ENCODE data around the gene RHOB. TPM values are rescaled to one million over a fixed set of nuclear protein-coding genes. Genes with fewer than 3 reads are reported as not detected.

The RHOB gene
- total RNA-seq, 1 donor from 2014 or later, result 3.5 TPM

DNA sequence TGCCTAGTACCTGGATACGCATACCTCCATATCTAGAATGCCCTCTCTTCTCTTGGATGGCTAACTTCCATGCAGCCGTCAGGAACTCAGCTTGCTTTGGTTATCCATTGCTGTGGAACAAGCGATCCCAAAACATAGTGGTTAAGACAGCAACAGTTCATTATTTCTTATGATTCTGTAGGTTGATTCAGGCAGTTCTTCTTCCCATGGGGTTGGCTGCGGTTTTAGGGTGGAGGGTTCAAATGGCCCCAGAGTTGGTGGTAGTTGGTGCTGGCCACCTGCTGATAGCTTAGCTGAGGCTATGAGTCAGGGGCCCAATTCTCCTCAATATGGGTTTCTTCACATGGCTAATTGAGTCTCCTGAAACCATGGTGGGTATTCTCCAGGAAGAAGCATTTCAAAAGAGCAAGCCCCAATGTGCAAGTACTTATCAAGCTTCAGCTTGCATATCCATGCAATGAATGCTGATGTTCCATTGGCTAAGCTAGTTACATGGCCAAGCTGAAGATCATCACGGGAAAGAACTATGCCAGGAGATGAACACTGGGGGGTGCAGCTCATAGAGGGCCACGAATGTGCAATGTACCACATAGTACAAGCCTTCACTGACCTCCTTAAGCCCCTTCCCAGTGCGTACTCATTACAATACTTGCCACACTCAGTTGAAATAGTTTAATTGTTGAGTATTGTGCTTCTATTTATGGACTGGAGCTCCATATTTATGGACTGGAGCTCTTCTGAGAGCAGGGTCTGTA is 10.0 kb upstream of the RHOB start:
- intact Hi-C loops (cut with micrococcal nuclease), result no loop called here

DNA sequence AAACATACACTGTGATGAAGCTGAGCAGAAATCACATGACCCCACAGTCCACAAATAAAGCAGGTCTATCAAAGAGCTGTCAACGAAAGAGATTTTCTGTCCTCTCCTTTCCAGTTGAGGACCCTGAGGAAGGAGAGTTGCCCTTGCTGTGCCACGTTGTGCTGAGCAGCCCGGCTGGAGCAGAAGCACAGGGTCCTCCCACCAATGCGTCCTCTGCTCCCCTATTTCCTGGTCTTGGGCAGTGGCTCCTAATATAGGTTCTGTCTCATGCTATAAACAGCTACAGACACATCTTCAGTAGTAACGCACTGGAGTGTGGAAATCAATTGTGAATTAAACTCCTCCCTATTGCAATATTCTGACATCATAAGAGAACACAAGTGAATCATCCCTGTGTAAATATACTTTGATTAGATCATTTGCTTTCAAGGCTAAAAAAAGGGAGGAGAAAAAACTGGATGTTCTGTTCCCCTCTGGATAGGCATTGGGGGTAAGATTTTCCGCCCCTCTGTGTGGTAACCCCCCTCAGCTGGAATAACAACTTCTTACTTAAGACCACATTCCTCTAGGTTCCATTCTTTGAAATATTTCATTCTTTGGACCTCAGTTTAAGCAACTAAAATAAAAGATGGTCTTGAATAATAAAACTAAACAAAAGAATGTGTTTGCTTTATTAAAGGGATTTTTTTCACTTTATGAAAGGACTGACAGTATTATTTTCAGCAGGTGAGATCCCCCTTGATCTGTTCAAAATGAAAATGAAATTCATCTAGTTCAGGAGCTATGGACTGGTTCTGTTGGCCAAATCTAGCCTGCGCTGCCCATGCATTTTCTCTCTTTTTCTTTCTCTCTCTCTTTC is 8.3 kb upstream of the RHOB start:
- intact Hi-C loops (cut with micrococcal nuclease), result no loop called here

DNA sequence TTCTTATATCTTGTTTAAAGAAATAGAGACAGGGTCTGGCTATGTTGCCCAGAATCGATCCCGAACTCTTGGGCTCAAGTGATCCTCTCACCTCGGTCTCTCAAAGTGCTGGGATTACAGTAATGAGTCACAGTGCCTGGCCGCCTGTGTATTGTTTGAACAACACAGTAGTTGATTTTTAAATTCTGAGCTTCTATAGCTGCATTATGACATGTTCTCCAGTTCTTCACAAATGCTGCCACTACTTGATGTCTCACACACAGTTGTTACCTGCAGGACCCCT is 7.7 kb upstream of the RHOB start:
- intact Hi-C loops (cut with micrococcal nuclease), result no loop called here

DNA sequence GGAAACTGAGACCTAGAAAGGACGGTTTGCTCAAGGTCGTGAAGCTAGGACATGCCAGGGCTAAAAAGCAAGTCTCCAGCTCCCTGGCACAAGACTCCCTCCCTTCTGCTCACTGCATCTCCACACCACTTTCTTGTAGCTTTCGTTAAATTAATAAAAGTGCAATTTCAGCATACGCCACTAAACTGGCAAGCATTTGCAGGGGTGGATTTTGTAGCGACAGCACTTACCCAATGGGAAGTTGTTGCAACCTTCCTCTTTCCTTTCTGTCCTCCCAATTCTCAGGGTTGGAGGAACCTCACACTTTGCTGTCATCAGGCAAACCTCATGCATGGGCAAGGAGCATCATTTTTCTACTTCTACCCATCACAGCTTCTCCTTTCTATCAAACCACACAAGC is 7.4 kb upstream of the RHOB start:
- intact Hi-C loops (cut with micrococcal nuclease), result no loop called here

DNA sequence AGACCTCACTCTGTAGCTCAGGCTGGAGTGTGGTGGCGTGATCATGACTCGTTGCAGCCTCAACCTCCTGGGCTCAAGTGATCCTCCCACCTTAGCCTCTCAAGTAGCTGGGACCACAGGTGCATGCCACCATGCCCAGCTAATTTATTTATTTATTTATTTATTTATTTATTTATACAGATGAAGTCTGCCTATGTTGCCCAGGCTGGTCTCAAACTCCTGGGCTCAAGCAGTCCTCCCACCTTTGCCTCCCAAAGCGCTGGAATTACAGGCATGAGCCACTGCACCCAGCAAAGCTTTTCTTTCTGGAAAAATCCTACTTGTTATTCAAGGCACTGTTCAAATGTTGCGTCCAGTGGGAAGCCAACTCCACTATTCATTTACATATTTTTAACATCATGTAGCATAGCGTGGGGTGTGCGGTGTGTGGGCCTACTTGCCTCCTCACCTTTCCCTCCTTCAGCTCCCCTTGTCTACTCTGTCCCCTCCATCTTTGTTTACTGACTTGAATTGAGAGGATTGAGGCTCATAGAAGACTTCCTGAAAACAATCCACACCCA is 6.8 kb upstream of the RHOB start:
- intact Hi-C loops (cut with micrococcal nuclease), result loop anchor here (10.0 kb wide), 1 partner anchor 525 kb away; no protein-coding TSS in a partner anchor

DNA sequence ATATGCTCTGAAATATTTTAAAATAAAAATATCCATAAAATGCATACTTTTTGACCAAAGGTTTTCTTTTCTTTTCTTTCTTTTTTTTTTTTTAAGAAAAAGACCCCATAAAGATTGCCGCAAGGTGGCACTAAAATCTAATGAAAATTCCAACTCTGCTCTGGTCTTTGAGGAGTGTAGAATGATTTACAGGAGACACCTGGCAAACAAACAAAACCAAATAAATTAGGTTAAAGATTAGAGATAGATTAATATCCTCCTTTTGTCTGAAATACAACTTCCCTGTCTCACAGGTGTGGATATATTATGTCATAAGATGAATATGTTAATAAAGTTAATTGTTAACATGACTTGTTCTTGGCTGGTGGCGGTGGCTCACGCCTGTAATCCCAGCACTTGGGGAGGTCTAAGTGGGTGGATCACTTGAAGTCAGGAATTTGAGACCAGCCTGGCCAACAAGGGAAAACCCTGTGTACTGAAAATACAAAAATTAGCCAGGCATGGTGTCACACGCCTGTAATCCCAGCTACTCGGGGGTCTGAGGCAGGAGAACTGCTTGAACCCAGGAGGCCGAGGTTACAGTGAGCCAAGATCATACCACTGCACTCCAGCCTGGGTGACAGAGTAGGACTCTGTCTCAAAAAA is 3.5 kb upstream of the RHOB start:
- intact Hi-C loops (cut with micrococcal nuclease), result loop anchor here (1.0 to 10.0 kb wide), 5 partner anchors 32 to 521 kb away; partner anchors contain the start of gene HS1BP3

DNA sequence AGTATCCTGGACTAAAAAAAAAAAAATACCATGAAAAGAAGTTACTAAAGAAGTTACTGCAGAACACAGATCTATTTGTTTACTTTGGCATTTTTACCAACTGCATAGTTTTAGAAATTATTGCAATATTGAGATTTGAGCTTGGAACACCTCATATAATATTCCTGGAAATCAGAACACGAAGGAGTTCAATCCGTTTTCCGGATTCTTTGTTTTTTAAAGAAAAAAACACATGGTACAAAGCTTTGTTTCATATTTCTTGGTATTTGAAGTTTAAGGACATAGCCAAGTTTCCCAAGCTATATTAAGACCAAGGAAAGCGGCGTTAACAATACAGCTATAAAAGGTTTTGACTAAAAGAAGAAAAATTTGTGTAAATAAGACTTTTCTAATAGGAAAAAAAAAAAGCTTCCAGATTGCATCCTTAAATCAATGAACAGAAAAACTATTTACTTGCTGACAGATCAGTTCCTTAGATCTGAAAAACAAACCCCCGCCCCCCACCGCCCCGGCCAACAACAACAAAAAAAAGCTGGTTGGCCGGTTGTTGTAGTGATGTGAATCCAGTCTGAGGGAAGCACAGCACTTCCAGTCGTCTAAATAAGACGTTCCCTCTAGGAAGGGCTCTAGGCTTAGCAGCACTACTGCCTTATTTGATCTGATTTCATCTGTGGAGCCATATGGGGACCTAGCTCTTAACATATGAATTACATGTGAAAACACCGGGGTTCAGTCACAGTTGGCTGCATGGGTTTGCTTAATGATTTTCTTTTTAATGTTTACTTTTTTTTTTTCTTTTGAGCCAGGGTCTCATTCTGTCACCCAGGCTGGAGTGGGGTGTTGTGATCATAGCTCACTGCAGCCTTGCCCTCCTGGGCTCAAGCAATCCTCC is 2.5 kb upstream of the RHOB start:
- intact Hi-C loops (cut with micrococcal nuclease), result loop anchor here (10.0 kb wide), 1 partner anchor 520 kb away; no protein-coding TSS in a partner anchor

DNA sequence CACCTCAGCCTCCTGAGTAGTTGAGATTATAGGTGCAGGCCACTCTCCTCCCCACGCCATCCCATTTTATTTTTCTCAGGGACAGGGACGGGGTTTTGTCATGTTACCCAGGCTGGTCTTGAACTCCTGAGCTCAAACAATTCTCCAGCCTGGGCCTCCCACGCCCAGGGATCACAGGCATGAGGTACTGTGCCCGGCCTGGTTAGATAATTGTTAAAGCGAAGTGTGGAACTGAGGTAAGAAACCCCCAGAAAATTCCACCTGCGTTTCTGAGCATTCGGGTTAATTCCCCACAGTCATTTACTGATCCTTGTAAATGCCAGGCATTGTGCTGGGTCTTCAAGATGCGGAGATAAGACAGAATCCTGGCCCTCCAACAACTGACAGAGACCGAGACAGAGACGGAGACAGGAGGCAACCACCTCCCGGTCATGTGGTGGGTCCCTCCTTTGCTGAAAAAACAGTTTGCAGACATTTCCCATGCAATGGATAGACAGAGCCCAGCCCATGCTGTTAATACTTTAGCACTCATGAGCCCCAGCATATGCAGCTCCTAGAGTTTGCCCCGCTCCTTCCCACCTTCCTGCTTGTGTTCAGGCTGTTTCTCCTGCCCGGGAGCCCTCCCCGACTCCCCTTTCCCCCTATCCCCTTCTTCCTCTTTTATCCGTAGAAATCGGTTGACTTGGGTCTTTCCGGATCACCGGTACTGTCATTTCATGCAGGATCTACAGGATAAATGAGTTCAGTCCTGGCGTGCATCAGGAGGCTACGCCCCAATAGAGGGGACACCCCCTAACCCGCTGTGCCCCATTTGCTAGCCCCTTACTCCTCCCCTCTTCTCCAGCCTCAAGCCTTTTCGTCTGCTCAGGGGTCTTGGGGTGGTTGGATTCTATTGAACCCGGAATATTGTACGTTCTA is 1.6 kb upstream of the RHOB start:
- intact Hi-C loops (cut with micrococcal nuclease), result loop anchor here (5.0 to 10.0 kb wide), 2 partner anchors 520 to 543 kb away; partner anchors contain the start of gene TTC32

DNA sequence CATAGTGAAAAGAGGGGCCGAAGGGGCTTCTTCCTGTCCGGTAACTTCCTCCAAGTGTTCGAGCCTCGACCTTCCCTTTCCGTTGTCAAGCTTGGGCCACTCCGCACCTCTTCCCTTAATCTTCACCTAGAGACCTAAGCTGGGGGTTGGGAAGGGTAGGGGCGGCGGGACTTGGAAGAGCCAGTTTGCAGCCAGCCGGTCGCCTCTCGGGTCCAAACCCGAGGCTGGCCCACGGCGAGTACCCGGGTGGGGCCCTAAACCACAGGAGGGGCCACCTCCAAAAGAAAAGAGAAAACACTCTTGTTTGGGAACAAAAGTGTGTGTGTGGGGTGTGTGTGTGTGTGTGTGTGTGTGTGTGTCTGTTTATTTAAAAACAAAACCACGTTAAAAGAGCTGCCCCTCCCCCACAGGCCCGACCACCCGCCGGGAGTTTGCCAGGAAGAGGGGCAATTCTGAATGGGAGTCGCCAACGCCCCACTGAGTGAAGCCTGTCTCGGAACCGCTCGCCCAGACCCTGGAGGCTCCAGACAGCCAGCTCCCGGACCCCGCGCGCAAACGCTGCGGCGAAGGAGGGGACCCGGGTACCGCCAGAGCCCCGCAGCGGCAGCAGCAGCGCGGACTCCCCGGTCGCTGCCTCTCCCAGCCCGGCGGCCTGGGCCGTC is 488 bp upstream of the RHOB start:
- intact Hi-C loops (cut with micrococcal nuclease), result loop anchor here (1.0 to 10.0 kb wide), 5 partner anchors 82 to 544 kb away; partner anchors contain the start of genes LAPTM4A, LDAH and TTC32

DNA sequence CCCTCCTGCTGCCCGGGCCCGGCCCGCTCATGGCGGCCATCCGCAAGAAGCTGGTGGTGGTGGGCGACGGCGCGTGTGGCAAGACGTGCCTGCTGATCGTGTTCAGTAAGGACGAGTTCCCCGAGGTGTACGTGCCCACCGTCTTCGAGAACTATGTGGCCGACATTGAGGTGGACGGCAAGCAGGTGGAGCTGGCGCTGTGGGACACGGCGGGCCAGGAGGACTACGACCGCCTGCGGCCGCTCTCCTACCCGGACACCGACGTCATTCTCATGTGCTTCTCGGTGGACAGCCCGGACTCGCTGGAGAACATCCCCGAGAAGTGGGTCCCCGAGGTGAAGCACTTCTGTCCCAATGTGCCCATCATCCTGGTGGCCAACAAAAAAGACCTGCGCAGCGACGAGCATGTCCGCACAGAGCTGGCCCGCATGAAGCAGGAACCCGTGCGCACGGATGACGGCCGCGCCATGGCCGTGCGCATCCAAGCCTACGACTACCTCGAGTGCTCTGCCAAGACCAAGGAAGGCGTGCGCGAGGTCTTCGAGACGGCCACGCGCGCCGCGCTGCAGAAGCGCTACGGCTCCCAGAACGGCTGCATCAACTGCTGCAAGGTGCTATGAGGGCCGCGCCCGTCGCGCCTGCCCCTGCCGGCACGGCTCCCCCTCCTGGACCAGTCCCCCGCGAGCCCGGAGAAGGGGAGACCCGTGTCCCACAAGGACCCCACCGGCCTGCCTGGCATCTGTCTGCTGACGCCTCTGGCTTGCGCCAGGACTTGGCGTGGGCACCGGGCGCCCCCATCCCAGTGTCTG is 767 bp downstream of the RHOB start:
- intact Hi-C loops (cut with micrococcal nuclease), result loop anchor here (1.0 to 10.0 kb wide), 10 partner anchors 36 to 1099 kb away; partner anchors contain the start of genes HS1BP3, LDAH and TTC32

DNA sequence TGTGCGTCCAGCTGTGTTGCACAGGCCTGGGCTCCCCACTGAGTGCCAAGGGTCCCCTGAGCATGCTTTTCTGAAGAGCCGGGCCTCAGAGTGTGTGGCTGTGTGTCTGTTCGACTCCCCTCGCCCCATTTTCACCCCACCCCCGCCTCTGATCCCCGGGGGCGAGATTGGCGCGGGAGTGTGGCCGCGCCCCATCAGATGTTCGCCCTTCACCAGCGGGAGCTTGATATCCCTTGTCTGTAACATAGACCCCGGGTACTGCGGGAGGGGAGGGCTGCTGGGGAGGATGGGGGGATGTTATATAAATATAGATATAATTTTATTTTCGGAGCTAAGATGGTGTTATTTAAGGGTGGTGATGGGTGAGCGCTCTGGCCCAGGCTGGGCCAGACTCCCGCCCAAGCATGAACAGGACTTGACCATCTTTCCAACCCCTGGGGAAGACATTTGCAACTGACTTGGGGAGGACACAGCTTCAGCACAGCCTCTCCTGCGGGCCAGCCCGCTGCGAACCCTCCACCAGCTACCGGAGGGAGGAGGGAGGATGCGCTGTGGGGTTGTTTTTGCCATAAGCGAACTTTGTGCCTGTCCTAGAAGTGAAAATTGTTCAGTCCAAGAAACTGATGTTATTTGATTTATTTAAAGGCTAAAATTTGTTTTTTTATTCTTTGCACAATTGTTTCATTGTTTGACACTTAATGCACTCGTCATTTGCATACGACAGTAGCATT is 1.5 kb downstream of the RHOB start:
- intact Hi-C loops (cut with micrococcal nuclease), result loop anchor here (5.0 to 10.0 kb wide), 2 partner anchors 516 to 546 kb away; partner anchors contain the start of gene TTC32

DNA sequence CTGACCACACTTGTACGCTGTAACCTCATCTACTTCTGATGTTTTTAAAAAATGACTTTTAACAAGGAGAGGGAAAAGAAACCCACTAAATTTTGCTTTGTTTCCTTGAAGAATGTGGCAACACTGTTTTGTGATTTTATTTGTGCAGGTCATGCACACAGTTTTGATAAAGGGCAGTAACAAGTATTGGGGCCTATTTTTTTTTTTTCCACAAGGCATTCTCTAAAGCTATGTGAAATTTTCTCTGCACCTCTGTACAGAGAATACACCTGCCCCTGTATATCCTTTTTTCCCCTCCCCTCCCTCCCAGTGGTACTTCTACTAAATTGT is 2.1 kb downstream of the RHOB start:
- intact Hi-C loops (cut with micrococcal nuclease), result loop anchor here (5.0 to 10.0 kb wide), 2 partner anchors 516 to 547 kb away; partner anchors contain the start of gene TTC32

DNA sequence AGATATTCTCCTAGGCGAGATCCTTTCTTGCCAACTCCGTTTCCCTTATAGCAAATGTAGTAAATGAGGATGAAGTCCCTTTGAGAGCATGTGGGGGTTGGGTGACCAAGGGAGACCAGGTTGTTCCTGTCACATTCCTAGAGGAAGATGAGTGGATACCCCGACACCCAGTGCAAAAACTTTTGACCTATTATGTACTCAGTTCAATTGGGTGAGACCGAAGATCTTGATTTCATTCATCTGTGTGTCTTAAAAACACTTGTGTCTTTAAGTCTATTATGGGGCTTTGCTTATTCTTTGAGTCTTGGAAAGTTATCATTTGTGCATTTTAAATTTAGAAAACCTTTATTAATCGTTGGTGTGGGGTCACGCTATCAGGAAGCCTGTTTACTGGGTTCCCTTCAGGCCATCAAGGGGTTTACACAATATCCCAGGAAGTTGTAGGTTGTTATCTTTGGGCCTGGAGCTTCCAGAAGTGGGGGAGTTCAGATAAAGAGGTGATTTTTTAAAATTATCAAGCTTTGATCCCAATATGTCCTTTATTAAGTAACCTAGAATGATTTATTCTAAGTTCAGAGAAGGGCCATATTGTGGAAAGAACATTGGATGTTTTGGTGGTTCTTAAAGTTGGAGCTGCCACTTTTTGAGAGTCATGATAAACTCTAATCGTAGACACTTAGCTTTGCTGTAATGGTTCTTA is 2.8 kb downstream of the RHOB start:
- intact Hi-C loops (cut with micrococcal nuclease), result loop anchor here (5.0 to 10.0 kb wide), 2 partner anchors 515 to 547 kb away; partner anchors contain the start of gene TTC32

DNA sequence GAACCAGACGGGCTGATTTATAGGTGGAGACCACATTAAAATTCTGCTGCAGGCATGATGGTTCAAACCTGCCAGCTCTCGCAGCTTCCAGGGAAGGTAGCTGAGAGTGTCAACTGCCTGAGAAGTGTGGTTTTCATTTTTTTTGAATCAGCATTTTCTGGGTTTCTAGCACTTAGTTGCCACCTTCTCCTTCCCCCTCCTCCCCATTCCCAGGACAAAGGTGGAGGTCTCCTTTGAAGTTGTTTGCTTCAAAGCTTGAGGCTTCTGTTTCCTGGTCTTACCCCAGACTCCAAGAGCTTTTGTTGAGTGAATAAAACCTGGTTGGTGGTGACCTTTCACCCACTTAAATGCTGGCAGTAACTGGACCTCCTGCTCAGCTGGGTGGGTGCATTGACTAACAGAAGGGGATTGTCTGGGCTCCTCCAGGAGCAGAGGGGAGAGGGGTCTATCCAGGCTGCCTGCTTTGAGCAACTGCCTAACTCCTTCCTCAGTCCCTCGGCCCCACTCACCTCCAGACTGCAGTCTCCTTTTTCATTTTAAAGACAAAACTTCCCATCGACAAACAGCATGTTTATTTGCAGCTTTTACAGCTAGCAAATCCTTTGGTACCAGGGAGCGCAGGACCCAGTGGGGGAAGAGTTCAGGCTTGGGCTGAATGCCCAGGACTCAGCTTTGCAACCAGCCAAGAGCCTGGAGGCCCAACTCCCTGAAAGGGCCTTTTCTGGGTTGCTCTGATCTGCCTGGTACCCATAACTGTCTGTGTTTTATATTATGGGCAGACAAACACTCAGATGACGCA is 3.5 kb downstream of the RHOB start:
- intact Hi-C loops (cut with micrococcal nuclease), result no loop called here

DNA sequence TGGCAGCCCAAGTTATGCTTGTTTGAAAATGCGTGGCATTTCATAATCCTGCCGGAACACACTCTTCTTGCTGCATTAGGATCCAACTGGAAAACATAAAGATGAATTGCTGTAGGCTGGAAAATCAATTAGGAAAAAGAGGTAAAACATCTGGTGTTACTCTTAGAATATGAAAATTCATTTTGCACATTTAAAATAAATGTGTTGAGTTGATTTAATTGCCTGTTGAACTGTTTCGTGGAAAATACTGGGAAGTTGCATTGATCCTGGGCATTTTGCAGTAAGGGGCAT is 4.1 kb downstream of the RHOB start:
- intact Hi-C loops (cut with micrococcal nuclease), result no loop called here

DNA sequence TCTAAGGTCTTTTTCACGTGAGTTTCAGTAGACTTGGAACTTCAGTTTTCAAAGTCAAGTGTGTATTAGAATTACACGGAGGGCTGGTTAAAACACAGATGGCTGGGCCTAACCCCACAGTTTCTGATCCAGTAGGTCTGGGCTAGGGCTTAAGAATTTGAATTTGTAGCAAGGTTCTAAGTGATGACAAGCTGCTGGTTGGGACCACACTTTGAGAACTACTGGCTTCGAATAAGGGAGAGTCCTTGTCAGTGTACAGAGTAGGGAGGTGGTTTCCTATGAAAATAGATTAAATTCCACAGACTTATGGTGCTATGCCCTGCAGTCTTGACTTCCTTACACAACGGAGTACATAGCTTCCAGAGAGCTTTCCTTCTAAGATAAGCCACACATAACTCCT is 4.5 kb downstream of the RHOB start:
- intact Hi-C loops (cut with micrococcal nuclease), result no loop called here

All from T-helper 1 cell treated with Interleukin-12 subunit alpha and Interleukin-12 subunit beta and Interleukin-4 antibody, amounts not matched to agents 30 ng/mL and 1 ng/mL, for 36 hours (primary cell).